ACC112 (cell line): ENCODE results near the gene RPL38.
A peak's percentile ranks its signal among the peaks of the same experiment; 100 is the strongest.

ENCODE experiments used
- H2AFZ ChIP-seq: fragments of 200-600 bp; sonication (generic); one replicate; pipeline ENCODE4 v1.6.0; 2017; ENCODE audit warnings: antibody characterized with exemption, low read length; ENCODE audit not compliant: unreplicated experiment
- H3K27ac ChIP-seq: fragments of 200-600 bp; sonication (generic); 2 replicates; pipeline ENCODE4 v1.5.1; 2014; ENCODE audit warnings: low read depth, mild to moderate bottlenecking, antibody characterized with exemption, low read length, moderate library complexity
- H3K27me3 ChIP-seq: fragments of 200-600 bp; sonication (generic); 2 replicates; pipeline ENCODE4 v1.6.1; 2014; ENCODE audit warnings: mild to moderate bottlenecking, antibody characterized with exemption, low read length, moderate library complexity, mixed read lengths; ENCODE audit not compliant: insufficient read depth
- H3K36me3 ChIP-seq: fragments of 200-600 bp; sonication (generic); 2 replicates; pipeline ENCODE4 v1.6.1; 2016; ENCODE audit warnings: mild to moderate bottlenecking, antibody characterized with exemption, low read length, moderate library complexity, mixed read lengths; ENCODE audit not compliant: insufficient read depth
- H3K4me1 ChIP-seq: fragments of 200-600 bp; sonication (generic); one replicate; pipeline ENCODE4 v1.6.1; 2016; ENCODE audit warnings: low read length, mixed read lengths; ENCODE audit not compliant: insufficient read depth, unreplicated experiment, control insufficient read depth
- H3K4me3 ChIP-seq: fragments of 200-600 bp; sonication (generic); 2 replicates; pipeline ENCODE4 v1.5.1; 2014; ENCODE audit warnings: mild to moderate bottlenecking, low read depth, low read length
- H3K79me2 ChIP-seq: fragments of 200-600 bp; sonication (generic); one replicate; pipeline ENCODE4 v1.6.0; 2016; ENCODE audit warnings: low read length; ENCODE audit not compliant: control insufficient read depth, unreplicated experiment, insufficient read depth

Gene RPL38

GRCh38 chr17:74198694-74199093 lies 4.8 kb upstream of the RPL38 start:
- Histone ChIP-seq H3K4me3 (no peak overlapping the region), H3K36me3 (peaks cover under 1% of the 10 kb centered on the region; the same call in 1 of the 2 replicates), H3K4me1 (no peaks in the 10 kb centered on the region), H3K79me2 (peaks cover 2% of the 10 kb centered on the region), H3K27ac (no peak overlapping the region), H3K27me3 (peaks cover 88% of the 10 kb centered on the region), H2AFZ (no peak overlapping the region)

- Histone ChIP-seq H3K27ac (no peak overlapping the region), H3K27me3 (peaks cover 83% of the 10 kb centered on the region), H3K79me2 (peaks cover 10% of the 10 kb centered on the region), H3K36me3 (peaks cover 8% of the 10 kb centered on the region), H2AFZ (no peak overlapping the region), H3K4me1 (no peaks in the 10 kb centered on the region), H3K4me3 (no peak overlapping the region)
Observed at GRCh38 chr17:74199306-74200092, 4.0 kb upstream of the RPL38 start.

- Histone ChIP-seq H3K27ac (no peak overlapping the region), H2AFZ (no peak overlapping the region), H3K79me2 (peaks cover 16% of the 10 kb centered on the region), H3K4me3 (no peak overlapping the region), H3K4me1 (peaks cover 5% of the 10 kb centered on the region), H3K27me3 (peaks cover 77% of the 10 kb centered on the region), H3K36me3 (peaks cover 12% of the 10 kb centered on the region)
Observed at GRCh38 chr17:74200112-74200511, 3.4 kb upstream of the RPL38 start.

- H3K4me3 ChIP-seq, result no peak overlapping the region
- no peak overlapping the region for H2AFZ ChIP-seq
- peaks cover 16% of the 10 kb centered on the region for H3K4me1 ChIP-seq
- H3K36me3 ChIP-seq, result peaks cover 22% of the 10 kb centered on the region
- peaks cover 28% of the 10 kb centered on the region for H3K79me2 ChIP-seq
- H3K27me3 ChIP-seq, result peaks cover 66% of the 10 kb centered on the region
- H3K27ac ChIP-seq, result no peak overlapping the region
Observed at GRCh38 chr17:74201250-74201649, 2.2 kb upstream of the RPL38 start.

DNA sequence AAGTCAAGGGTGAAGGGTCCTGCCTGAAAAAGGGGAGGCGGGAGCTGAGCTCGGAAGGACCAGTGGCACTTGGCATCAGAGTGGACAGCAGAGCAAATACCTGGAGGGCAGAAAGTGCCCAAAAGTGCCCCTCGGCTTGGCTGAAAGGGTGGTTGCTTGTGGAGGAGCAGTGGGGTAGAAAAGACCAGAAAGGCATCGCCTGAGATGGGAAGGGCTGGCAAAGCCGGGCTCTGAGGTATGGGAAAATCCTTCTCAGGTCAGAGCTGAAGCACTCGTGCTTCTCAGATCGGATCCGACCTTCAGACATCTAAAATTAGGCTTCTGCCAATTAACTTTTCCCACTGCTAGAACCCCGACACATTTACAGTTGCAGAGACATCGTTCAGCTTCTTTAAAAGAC lies 1.5 kb upstream of the RPL38 start:
- Histone ChIP-seq H3K36me3 (peaks cover 24% of the 10 kb centered on the region), H2AFZ (no peak overlapping the region), H3K79me2 (peaks cover 33% of the 10 kb centered on the region), H3K4me1 (peaks cover 22% of the 10 kb centered on the region), H3K27me3 (peaks cover 59% of the 10 kb centered on the region), H3K4me3 (no peak overlapping the region), H3K27ac (no peak overlapping the region)

DNA sequence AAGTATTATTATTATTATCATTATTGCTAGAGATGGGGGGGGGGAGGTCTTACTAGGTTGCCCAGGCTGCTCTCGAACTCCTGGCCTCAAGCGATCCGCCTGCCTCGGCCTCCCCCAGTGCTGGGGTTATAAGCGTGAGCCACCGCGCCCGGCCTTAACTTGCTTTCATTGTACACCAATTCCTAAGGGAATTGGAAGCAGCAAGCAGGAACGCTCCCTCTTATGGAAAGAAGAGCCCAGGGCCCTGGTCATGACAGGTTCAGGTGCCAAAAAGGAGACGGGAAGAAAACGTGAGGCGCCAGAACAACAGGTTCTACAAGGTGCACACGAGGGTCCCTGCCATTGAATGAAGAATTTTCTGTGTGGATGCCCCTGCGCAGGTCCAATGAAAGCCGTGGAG lies 540 bp upstream of the RPL38 start:
- Histone ChIP-seq H3K27ac (no peak overlapping the region), H2AFZ (no peak overlapping the region), H3K4me1 (peaks cover 29% of the 10 kb centered on the region), H3K79me2 (peaks cover 41% of the 10 kb centered on the region), H3K4me3 (peak overlapping the region; percentile 100), H3K36me3 (peaks cover 31% of the 10 kb centered on the region), H3K27me3 (peaks cover 49% of the 10 kb centered on the region)

DNA sequence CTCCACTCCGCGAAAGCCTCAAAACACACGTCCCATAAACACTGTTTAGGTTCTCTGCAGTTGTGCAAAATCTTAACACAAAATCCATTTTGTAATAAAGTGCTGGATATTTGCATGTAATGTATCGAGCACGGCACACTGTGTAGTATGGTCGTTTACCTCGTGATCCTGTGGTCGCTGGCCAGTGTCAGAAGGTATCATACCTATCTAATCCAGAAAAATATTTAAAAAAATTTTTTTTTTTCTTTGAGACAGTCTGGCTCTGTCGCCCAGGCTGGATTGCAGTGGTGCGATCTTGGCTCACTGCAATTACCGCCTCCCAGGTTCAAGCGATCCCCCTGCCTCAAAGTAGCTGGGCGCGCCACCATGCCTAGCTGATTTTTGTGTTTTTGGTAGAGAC lies 996 bp downstream of the RPL38 start:
- Histone ChIP-seq H3K4me1 (peaks cover 34% of the 10 kb centered on the region), H3K27ac (peak overlapping the region; percentile 78), H3K36me3 (peaks cover 32% of the 10 kb centered on the region), H3K4me3 (peak overlapping the region; percentile 100), H3K27me3 (peaks cover 35% of the 10 kb centered on the region), H2AFZ (no peak overlapping the region), H3K79me2 (peaks cover 46% of the 10 kb centered on the region)

GRCh38 chr17:74205274-74205673 lies 1.8 kb downstream of the RPL38 start:
- Histone ChIP-seq H2AFZ (no peak overlapping the region), H3K27me3 (peaks cover 29% of the 10 kb centered on the region), H3K36me3 (peaks cover 32% of the 10 kb centered on the region), H3K79me2 (peaks cover 46% of the 10 kb centered on the region), H3K27ac (no peak overlapping the region), H3K4me3 (peak overlapping the region; percentile 100), H3K4me1 (peaks cover 34% of the 10 kb centered on the region)

DNA sequence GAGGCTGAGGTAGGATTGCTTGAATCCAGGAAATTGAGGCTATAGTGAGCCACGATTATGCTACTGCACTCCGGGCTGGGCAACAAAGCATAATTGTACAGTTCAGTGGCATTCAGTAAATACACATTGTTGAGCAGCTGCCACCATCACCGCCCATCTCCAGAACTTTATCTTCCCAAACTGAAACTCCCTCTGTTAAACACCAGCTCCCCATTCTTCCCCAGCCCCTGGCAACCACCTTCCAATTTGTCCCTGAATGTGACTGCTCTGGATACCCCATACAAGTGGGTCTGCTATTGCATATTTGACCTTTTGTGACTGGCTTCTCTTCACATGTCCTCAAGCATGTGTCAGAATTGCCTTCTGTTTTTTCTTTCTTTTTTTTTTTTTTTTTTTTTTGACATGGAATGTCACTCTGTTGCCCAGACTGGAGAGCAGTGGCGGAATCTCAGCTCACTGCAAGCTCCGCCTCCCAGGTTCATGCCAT lies 2.9 kb downstream of the RPL38 start:
- H3K36me3 ChIP-seq, result peaks cover 32% of the 10 kb centered on the region
- H2AFZ ChIP-seq, result no peak overlapping the region
- H3K4me1 ChIP-seq, result peaks cover 43% of the 10 kb centered on the region
- no peak overlapping the region for H3K27ac ChIP-seq
- H3K79me2 ChIP-seq, result peaks cover 46% of the 10 kb centered on the region
- peaks cover 18% of the 10 kb centered on the region for H3K27me3 ChIP-seq
- 0 out of 2 replicates have a peak overlapping the region, but pooled peaks have one; percentile 100 for H3K4me3 ChIP-seq

DNA sequence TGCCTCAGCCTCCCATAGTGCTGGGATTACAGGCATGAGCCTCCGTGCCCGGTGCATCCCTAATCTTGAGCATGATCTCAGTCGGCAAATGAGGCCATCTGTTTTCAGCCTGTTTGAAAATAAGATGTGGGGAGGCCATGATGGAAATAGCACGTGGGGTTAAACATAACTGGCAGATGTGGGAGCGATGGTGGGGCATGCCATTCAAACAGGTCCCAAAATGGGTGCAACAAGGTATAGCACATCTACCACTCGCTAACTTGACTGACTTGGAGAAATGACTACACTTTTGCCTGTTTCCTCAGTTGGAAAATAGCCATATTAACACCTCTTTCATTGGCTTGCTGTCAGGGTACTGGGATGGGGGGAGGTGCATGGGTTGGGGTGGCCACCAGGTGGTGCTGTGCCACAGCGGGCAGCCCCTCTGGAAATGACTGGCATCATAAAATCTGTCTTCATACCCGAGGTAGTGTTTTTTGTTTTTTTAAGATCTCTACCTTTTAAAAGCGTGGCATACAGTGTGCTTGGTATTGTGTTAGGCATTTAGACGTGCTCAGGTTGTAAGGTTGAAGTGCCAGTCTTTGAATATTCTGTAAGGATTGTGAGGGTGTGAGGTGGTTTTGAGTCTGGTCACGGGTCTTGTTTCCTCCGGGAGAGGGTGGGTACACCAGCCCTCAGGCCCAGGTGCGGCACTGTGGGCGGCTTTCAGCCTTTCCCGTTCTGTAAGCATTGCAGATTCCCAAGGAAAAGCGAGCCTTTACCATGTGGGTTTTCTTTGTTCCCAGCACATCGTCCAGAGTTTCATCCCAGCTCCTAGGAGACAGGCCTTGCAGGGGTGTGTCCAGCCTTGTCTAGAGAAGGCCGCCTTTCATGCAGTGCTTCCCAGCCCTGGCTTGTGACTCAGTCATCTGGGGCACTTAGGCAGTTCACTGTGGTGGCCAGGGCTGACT lies 7.0 kb downstream of the RPL38 start:
- Histone ChIP-seq H3K79me2 (peaks cover 26% of the 10 kb centered on the region), H3K36me3 (peaks cover 16% of the 10 kb centered on the region), H2AFZ (no peak overlapping the region), H3K4me1 (peaks cover 35% of the 10 kb centered on the region), H3K4me3 (no peak overlapping the region), H3K27ac (no peak overlapping the region), H3K27me3 (no peaks in the 10 kb centered on the region)
